Left forelimb (tissue), 1 donor: ENCODE measurements around the gene NCAN.

Source experiments
- DNase-seq: peaks from one replicate; pipeline ENCODE4 v3.0.0-alpha.2; 2018; ENCODE audit warnings: low spot score

The NCAN gene

GRCh38 chr19:19294914-19295313 is 83.2 kb downstream of the NCAN start:
- no peak for DNase-seq

- DNase-seq: no peak
These were observed 85.4 kb downstream of the NCAN start for GRCh38 chr19:19296953-19297689.

GRCh38 chr19:19297759-19298158 is 86.0 kb downstream of the NCAN start:
- no peak for DNase-seq

GRCh38 chr19:19300613-19301012 is 88.9 kb downstream of the NCAN start:
- DNase-seq: no peak
